PC-3 (cell line): Measurements from ENCODE around the gene CCDC177. TPM values are rescaled to one million over a fixed set of nuclear protein-coding genes. Genes with fewer than 3 reads are reported as not detected.

Experiments
- ATAC-seq: fragments of 200-7000 bp; cut with Tn5 transposase; 2 replicates; pipeline ENCODE4 v1.9.1; 2020; ENCODE audit warnings: mild to moderate bottlenecking, moderate library complexity
- BruUV-seq: library from RNA; stranded (reverse); fragments of 400-500 nt; replicated peaks from 2 replicates; lab custom pipeline; 2021; lab: Mats Ljungman, UMichigan
- CTCF ChIA-PET: fragments of 300-600 bp; sonication (Branson Sonifier 250); formaldehyde crosslinking; loops from one replicate; lab custom pipeline; 2022; ENCODE audit warnings: antibody characterized with exemption; lab: Charles Lee
- POLR2A ChIA-PET: fragments of 300-600 bp; sonication (Branson Sonifier 250); formaldehyde crosslinking; loops from one replicate; lab custom pipeline; 2022; ENCODE audit warnings: antibody characterized with exemption; ENCODE audit not compliant: unreplicated experiment; lab: Charles Lee
- DNase-seq: peaks from one replicate; pipeline ENCODE4 v3.0.0-alpha.2; 2015
- H2AFZ ChIP-seq: fragments of 300-600 bp; sonication (generic); 2 replicates; pipeline ENCODE4 v1.6.0; 2016; ENCODE audit warnings: antibody characterized with exemption, low read length
- H3F3A ChIP-seq: fragments of 300-600 bp; sonication (generic); one replicate; pipeline ENCODE4 v1.6.0; 2017; ENCODE audit warnings: antibody characterized with exemption, low read length, control low read depth, mild to moderate bottlenecking; ENCODE audit not compliant: unreplicated experiment
- H3K27ac ChIP-seq: fragments of 300-600 bp; sonication (generic); 2 replicates; pipeline ENCODE4 v1.5.1; 2016; ENCODE audit warnings: mild to moderate bottlenecking, low read length
- H3K27me3 ChIP-seq: fragments of 300-600 bp; sonication (generic); 2 replicates; pipeline ENCODE4 v1.6.1; 2016; ENCODE audit warnings: low read length, mixed read lengths
- H3K36me3 ChIP-seq: fragments of 300-600 bp; sonication (generic); 2 replicates; pipeline ENCODE4 v1.6.1; 2016; ENCODE audit warnings: low read depth, mixed run types, low read length, mixed read lengths
- H3K4me1 ChIP-seq: fragments of 300-600 bp; sonication (generic); 2 replicates; pipeline ENCODE4 v1.5.1; 2016; ENCODE audit warnings: low read length; ENCODE audit not compliant: insufficient read depth
- H3K4me2 ChIP-seq: fragments of 300-600 bp; sonication (generic); 2 replicates; pipeline ENCODE4 v1.6.0; 2016; ENCODE audit warnings: low read length
- H3K4me3 ChIP-seq: fragments of 300-600 bp; sonication (generic); 2 replicates; pipeline ENCODE4 v1.5.1; 2016; ENCODE audit warnings: mild to moderate bottlenecking, low read length, mixed read lengths
- H3K79me2 ChIP-seq: fragments of 300-600 bp; sonication (generic); 2 replicates; pipeline ENCODE4 v1.6.1; 2017; ENCODE audit warnings: low read length, mixed read lengths
- H3K9ac ChIP-seq: fragments of 300-600 bp; sonication (generic); 2 replicates; pipeline ENCODE4 v1.6.0; 2016; ENCODE audit warnings: mild to moderate bottlenecking, low read length
- H3K9me2 ChIP-seq: fragments of 300-600 bp; sonication (generic); replicated peaks from 2 replicates; pipeline ENCODE4 v1.6.1; 2016; ENCODE audit warnings: mixed run types, low read length, mixed read lengths
- H3K9me3 ChIP-seq: fragments of 300-600 bp; sonication (generic); 2 replicates; pipeline ENCODE4 v1.6.1; 2016; ENCODE audit warnings: low read length, mixed read lengths
- H4K20me1 ChIP-seq: fragments of 300-600 bp; sonication (generic); 2 replicates; pipeline ENCODE4 v1.6.1; 2016; ENCODE audit warnings: low read length, mixed read lengths
- CTCF ChIP-seq: fragments of 300-600 bp; sonication (generic); conservative IDR thresholded peaks from 2 replicates; pipeline ENCODE4 v1.5.1; 2017; ENCODE audit warnings: antibody characterized with exemption, low read depth, mild to moderate bottlenecking, low read length
- EZH2 ChIP-seq: fragments of 300-600 bp; sonication (generic); IDR thresholded peaks from one replicate; pipeline ENCODE4 v1.6.1; 2017; ENCODE audit warnings: antibody characterized with exemption, mild to moderate bottlenecking, low read length; ENCODE audit not compliant: unreplicated experiment
- EZH2phosphoT487 ChIP-seq: fragments of 300-600 bp; sonication (generic); IDR thresholded peaks from 2 replicates; pipeline ENCODE4 v1.6.1; 2018; ENCODE audit warnings: mild to moderate bottlenecking, antibody characterized with exemption, low read length, borderline replicate concordance
- intact Hi-C: fragments of 100-400 bp; cut with micrococcal nuclease; formaldehyde crosslinking; loops from 2 replicates; pipeline ENCODE4 v1.9.0; 2023
- total RNA-seq: library from RNA; depleted of rRNA; stranded (reverse); fragments of >200 nt; gene quantifications from 2 replicates; pipeline ENCODE4 v1.2.3, GENCODE V29; 2014

The CCDC177 gene
- total RNA-seq, 1 experiment from 2014 or later = not detected

GRCh38 chr14:69612014-69612782, 37.5 kb upstream of the CCDC177 start:
- H3K79me2 ChIP-seq = peaks cover 46% of the 10 kb centered on the region
- no peak overlapping the region for H3K27ac ChIP-seq
- DNase-seq (peak; percentile 37), ATAC-seq (peak; percentile 50)
- H4K20me1 ChIP-seq = peaks cover 6% of the 10 kb centered on the region; the same call in 1 of the 2 replicates
- H3F3A ChIP-seq = no peaks in the 10 kb centered on the region
- peak overlapping the region; percentile 51 for H3K9ac ChIP-seq
- H3K9me2 ChIP-seq = no peaks in the 10 kb centered on the region
- no peaks in the 10 kb centered on the region for H3K9me3 ChIP-seq
- TF ChIP-seq CTCF (no peak), EZH2 (no peak), EZH2phosphoT487 (no peak)
- no TSS peak for BruUV-seq
- POLR2A ChIA-PET = interaction anchor here (0.5 to 0.7 kb wide), 5 partner anchors 34 to 955 kb away, joined by 3 to 8 read pairs (median 4); no protein-coding TSS in a partner anchor
- H3K4me1 ChIP-seq = peaks cover 27% of the 10 kb centered on the region
- peak overlapping the region; percentile 51 for H2AFZ ChIP-seq
- H3K4me3 ChIP-seq = peak overlapping the region; percentile 71
- H3K4me2 ChIP-seq = peak overlapping the region; percentile 86
- H3K27me3 ChIP-seq = no peaks in the 10 kb centered on the region
- intact Hi-C loops = no loop called here
- CTCF ChIA-PET = interaction anchor here (0.6 to 1.2 kb wide), 5 partner anchors 27 to 144 kb away, joined by 3 to 8 read pairs (median 6); partner anchors contain the start of gene CCDC177
- no peaks in the 10 kb centered on the region for H3K36me3 ChIP-seq

- TF ChIP-seq EZH2 = no peak
- TF ChIP-seq EZH2phosphoT487 = no peak
- no peak for TF ChIP-seq CTCF
- Histone ChIP-seq H3K9me3 (no peaks in the 10 kb centered on the region), H2AFZ (peak within 1 kb of the TSS; percentile 97), H3K27ac (no peak within 1 kb of the TSS), H3K27me3 (no peaks in the 10 kb centered on the region), H3K9me2 (no peaks in the 10 kb centered on the region), H3K4me1 (peaks cover 27% of the 10 kb centered on the region), H3F3A (no peaks in the 10 kb centered on the region), H3K9ac (peak within 1 kb of the TSS; percentile 58), H4K20me1 (peaks cover 6% of the 10 kb centered on the region; the same call in 1 of the 2 replicates), H3K79me2 (peaks cover 41% of the 10 kb centered on the region), H3K4me2 (peak within 1 kb of the TSS; percentile 99), H3K4me3 (peak within 1 kb of the TSS; percentile 75), H3K36me3 (no peaks in the 10 kb centered on the region)
- CTCF ChIA-PET = interaction anchor here (0.6 to 1.2 kb wide), 5 partner anchors 27 to 146 kb away, joined by 3 to 8 read pairs (median 6); partner anchors contain the start of gene CCDC177
- intact Hi-C loops = loop anchor here (1.0 to 2.0 kb wide), 4 partner anchors 32 to 155 kb away; partner anchors contain the start of gene SRSF5
- BruUV-seq = no TSS peak
- ATAC-seq (peak; percentile 88), DNase-seq (peak; percentile 91)
- POLR2A ChIA-PET = interaction anchor here (0.5 to 0.6 kb wide), 2 partner anchors 955 to 957 kb away, joined by 5 read pairs; no protein-coding TSS in a partner anchor
Measured at GRCh38 chr14:69611172-69612013, 36.7 kb upstream of the CCDC177 start, which contains the start of gene SUSD6. Gene SUSD6 (plus strand): TSS chr14:69611596. CDS start chr14:69658593, 46,997 bp downstream.
